ENCODE data around the gene SH3PXD2A. TPM values are rescaled to one million over a fixed set of nuclear protein-coding genes. Genes with fewer than 3 reads are reported as not detected.

The SH3PXD2A gene
- total and polyA plus RNA-seq, 2 of the 4 experiments (the other 2 are of a cell fraction) = 6.3 to 23.0 TPM

GRCh38 chr10:103698266-103698665 lies 157.1 kb downstream of the SH3PXD2A start:
- Histone ChIP-seq H3K27me3 (ENCODE audit: control insufficient read depth, insufficient read depth, low read length) (no peaks in the 10 kb centered on the region; the same call in 1 of the 2 replicates), H2AFZ (replicated peaks; ENCODE audit: low read length, poor library complexity) (no peak overlapping the region), H2AK9ac (replicated peaks; ENCODE audit: low read depth, low read length, poor library complexity) (no peak overlapping the region), H4K20me1 (ENCODE audit: insufficient read depth, low read length) (no peaks in the 10 kb centered on the region), H3K4me3 (ENCODE audit: insufficient read depth, low read depth, low read length) (no peak overlapping the region), H3K4me2 (ENCODE audit: low read depth, low read length) (no peak overlapping the region), H4K8ac (ENCODE audit: low read depth in 2 of 2, low read length in 2 of 2) (no peak overlapping the region), H3K4me1 (ENCODE audit: control insufficient read depth, insufficient read depth, low read length) (peaks cover 14% of the 10 kb centered on the region), H3K9me3 (ENCODE audit: control insufficient read depth, insufficient read depth, low read length) (no peaks in the 10 kb centered on the region), H4K5ac (ENCODE audit: low read depth, low read length) (no peak overlapping the region), H3K9ac (ENCODE audit: low read depth, low read length) (no peak overlapping the region), H2BK15ac (ENCODE audit: low read depth, low read length) (no peak overlapping the region), H4K91ac (ENCODE audit: insufficient read depth, low read depth, low read length) (no peak overlapping the region), H2BK20ac (ENCODE audit: low read depth, low read length) (no peak overlapping the region), H3K14ac (replicated peaks; ENCODE audit: low read depth, low read length) (no peak overlapping the region), H3K23ac (ENCODE audit: low read depth, low read length) (no peak overlapping the region), H3K79me1 (ENCODE audit: low read depth in 1 of 2, low read length in 2 of 2) (peaks cover 0 to 9% of the 10 kb centered on the region in 2 experiments; a peak in 2 of 4 replicates), H2BK5ac (ENCODE audit: low read depth, low read length, poor library complexity, severe bottlenecking) (no peak overlapping the region), H3K9me1 (ENCODE audit: insufficient read depth, low read length) (peaks cover 12% of the 10 kb centered on the region), H2AK5ac (ENCODE audit: low read depth, low read length) (peak overlapping the region; percentile 33), H3K36me3 (ENCODE audit: control insufficient read depth, insufficient read depth, low read length) (no peaks in the 10 kb centered on the region), H3K4ac (ENCODE audit: low read depth, low read length) (no peak overlapping the region), H3K18ac (ENCODE audit: low read depth, low read length) (no peak overlapping the region), H3K56ac (ENCODE audit: extremely low read depth, insufficient read depth, low read length) (no peak overlapping the region), H3K27ac (ENCODE audit: insufficient read depth, low read length) (no peak overlapping the region), H2BK120ac (ENCODE audit: low read depth, low read length) (no peak overlapping the region)
- dilution Hi-C loops (cut with HindIII; ENCODE audit: low sequenced_read_pairs, unreplicated experiment) (no loop called here), intact Hi-C loops (cut with micrococcal nuclease) (no loop called here), in situ Hi-C loops (cut with MboI; ENCODE audit: low sequenced_read_pairs) (no loop called here)
- no peak for DNase-seq
- BruUV-seq (replicated peaks) = no TSS peak
- TF ChIP-seq CHD1 (IDR thresholded peaks at IDR 0.05; ENCODE audit: low read depth, low read length) (no peak), MXI1 (IDR thresholded peaks at IDR 0.05; ENCODE audit: borderline replicate concordance, low read depth, low read length) (no peak), RCOR1 (IDR thresholded peaks at IDR 0.05; ENCODE audit: insufficient replicate concordance, low read length) (no peak), BHLHE40 (IDR thresholded peaks at IDR 0.05; ENCODE audit: low read depth, low read length) (no peak), FOS (IDR thresholded peaks at IDR 0.05; ENCODE audit: low read depth, low read length) (no peak), ELK1 (IDR thresholded peaks at IDR 0.05; ENCODE audit: borderline replicate concordance, low read depth, low read length) (no peak), RFX5 (IDR thresholded peaks at IDR 0.05; ENCODE audit: low read depth, low read length) (no peak), SMC3 (IDR thresholded peaks at IDR 0.05; ENCODE audit: low read depth, low read length) (no peak), NFE2L2 (IDR thresholded peaks at IDR 0.05; ENCODE audit: low read depth, low read length) (no peak), MAZ (IDR thresholded peaks at IDR 0.05; ENCODE audit: borderline replicate concordance, low read depth, low read length) (no peak), USF2 (IDR thresholded peaks at IDR 0.05; ENCODE audit: low read depth, low read length) (no peak), CTCF (conservative IDR thresholded peaks at IDR 0.05; ENCODE audit: low read depth, low read length) (no peak), RAD21 (IDR thresholded peaks at IDR 0.05; ENCODE audit: low read length) (no peak), CEBPB (IDR thresholded peaks at IDR 0.05; ENCODE audit: low read depth, low read length) (no peak), MAFK (IDR thresholded peaks at IDR 0.05; ENCODE audit: low read depth, low read length) (no peak), POLR2A (IDR thresholded peaks at IDR 0.05; ENCODE audit: low read depth, low read length) (no peak)
- no CpG with 5 or more reads among the region's 4 CpGs for whole genome bisulfite sequencing, 2 experiments (ENCODE audit: extremely low coverage in 2 of 2, insufficient read length in 1 of 2)
- ATAC-seq (ENCODE audit: low read depth) = no peak
- POLR2A ChIA-PET (ENCODE audit: unreplicated experiment) = no interaction called here
- CTCF ChIA-PET = no interaction called here
